HepG2 (cell line): ENCODE results near the gene GATAD2B. TPM values are rescaled to one million over a fixed set of nuclear protein-coding genes. Genes with fewer than 3 reads are reported as not detected.
A peak's percentile ranks its signal among the peaks of the same experiment; 100 is the strongest.

Source experiments
- BORCS8-MEF2B ChIP-seq: sonication (generic); formaldehyde crosslinking; IDR thresholded peaks from 2 replicates; pipeline ENCODE4 v1.8.0; 2022; ENCODE audit warnings: mild to moderate bottlenecking, missing genetic modification reagents
- CHD2 ChIP-seq: IDR thresholded peaks from 2 replicates; pipeline ENCODE4 v1.6.1; 2011; ENCODE audit warnings: low read depth, low read length, improper control_type of control experiment
- EED ChIP-seq: sonication (generic); formaldehyde crosslinking; IDR thresholded peaks from 2 replicates; pipeline ENCODE4 v1.5.0; 2020; ENCODE audit warnings: mild to moderate bottlenecking, missing genetic modification reagents
- ELF3 ChIP-seq: IDR thresholded peaks from 2 replicates; pipeline ENCODE4 v1.6.1; 2016; ENCODE audit warnings: missing genetic modification reagents, missing compliant biosample characterization
- FOXA1 ChIP-seq, 2 experiments: fragments of 450-650 bp in 1 of 2; sonication (generic) in 1 of 2; formaldehyde crosslinking in 1 of 2; IDR thresholded peaks; 2 replicates each; pipeline versions ENCODE4 v1.4.0 to v1.6.1; 2016 to 2020; ENCODE audit warnings: missing genetic modification reagents in 1 of 2
- FOXK2 ChIP-seq: fragments of 450-650 bp; IDR thresholded peaks from 2 replicates; pipeline ENCODE4 v1.6.1; 2016
- GATAD2A ChIP-seq: IDR thresholded peaks from 2 replicates; pipeline ENCODE4 v1.6.1; 2016
- GPN1 ChIP-seq: sonication (generic); formaldehyde crosslinking; IDR thresholded peaks from 2 replicates; pipeline ENCODE4 v1.5.1; 2020; ENCODE audit warnings: missing genetic modification reagents, borderline replicate concordance
- KLF11 ChIP-seq: IDR thresholded peaks from 2 replicates; pipeline ENCODE4 v1.6.1; 2016; ENCODE audit warnings: missing compliant biosample characterization
- MED8 ChIP-seq: sonication (generic); formaldehyde crosslinking; IDR thresholded peaks from 2 replicates; pipeline ENCODE4 v1.8.1; 2023; ENCODE audit warnings: mild to moderate bottlenecking, missing genetic modification reagents; ENCODE audit not compliant: insufficient replicate concordance
- NCOR1 ChIP-seq: fragments of 200-600 bp; sonication (generic); IDR thresholded peaks from 2 replicates; pipeline ENCODE4 v1.7.0; 2017; ENCODE audit warnings: antibody characterized with exemption, low read length, borderline replicate concordance
- NFYC ChIP-seq: IDR thresholded peaks from 2 replicates; pipeline ENCODE4 v1.6.1; 2016; ENCODE audit warnings: missing genetic modification reagents, missing compliant biosample characterization
- RBAK ChIP-seq: sonication (generic); formaldehyde crosslinking; IDR thresholded peaks from 2 replicates; pipeline ENCODE4 v1.5.1; 2020; ENCODE audit warnings: mild to moderate bottlenecking, missing genetic modification reagents
- ZC3H13 ChIP-seq: sonication (generic); formaldehyde crosslinking; IDR thresholded peaks from 2 replicates; pipeline ENCODE4 v1.8.1; 2023; ENCODE audit warnings: mild to moderate bottlenecking, missing genetic modification reagents, moderate library complexity
- ZNF235 ChIP-seq: sonication (generic); formaldehyde crosslinking; IDR thresholded peaks from 2 replicates; pipeline ENCODE4 v1.8.1; 2023; ENCODE audit warnings: mild to moderate bottlenecking, missing genetic modification reagents, borderline replicate concordance
- ZNF34 ChIP-seq: sonication (generic); formaldehyde crosslinking; IDR thresholded peaks from 2 replicates; pipeline ENCODE4 v1.4.0; 2020; ENCODE audit warnings: mild to moderate bottlenecking, missing genetic modification reagents, borderline replicate concordance
- ZNF549 ChIP-seq: sonication (generic); formaldehyde crosslinking; IDR thresholded peaks from 2 replicates; pipeline ENCODE4 v1.5.0; 2020; ENCODE audit warnings: missing genetic modification reagents
- ZNF550 ChIP-seq: sonication (generic); formaldehyde crosslinking; IDR thresholded peaks from 2 replicates; pipeline ENCODE4 v1.4.0; 2020; ENCODE audit warnings: mild to moderate bottlenecking, missing genetic modification reagents, borderline replicate concordance
- ZNF772 ChIP-seq: sonication (generic); formaldehyde crosslinking; IDR thresholded peaks from 2 replicates; pipeline ENCODE4 v1.5.0; 2020; ENCODE audit warnings: mild to moderate bottlenecking, missing genetic modification reagents
- ZNF776 ChIP-seq: sonication (generic); formaldehyde crosslinking; IDR thresholded peaks from 2 replicates; pipeline ENCODE4 v1.4.0; 2020; ENCODE audit warnings: mild to moderate bottlenecking, missing genetic modification reagents
- polyA plus RNA-seq, 8 experiments: library from polyadenylated mRNA; depleted of rRNA in 3 of 8; stranded (reverse) in 7 of 8; unstranded in 1 of 8; fragments of >200 nt; fragmentation: Illumina TruSeq in 4 of 8; extraction: Trizol in 4 of 8; gene quantifications; 2 replicates each; pipeline versions ENCODE4 v1.2.1 to v1.2.3, GENCODE V29; 2011 to 2016; ENCODE audit warnings: low read depth in 4 of 8, missing spikeins in 1 of 8, mixed read lengths in 1 of 8; ENCODE audit not compliant: insufficient read depth in 1 of 8
- total RNA-seq, 5 experiments: library from RNA; depleted of rRNA; stranded (reverse); fragments of >200 nt; fragmentation: Illumina TruSeq; extraction: Trizol; gene quantifications; 2 replicates each; pipeline ENCODE4 v1.2.3, GENCODE V29; 2016; ENCODE audit warnings: low read depth in 1 of 5
- TF ChIP-seq, protein P1 (sequence below): sonication (generic); formaldehyde crosslinking; IDR thresholded peaks from 2 replicates; pipeline ENCODE4 v1.9.0; 2022; ENCODE audit warnings: low read depth, missing genetic modification reagents
- TF ChIP-seq, protein P2 (sequence below): IDR thresholded peaks from 2 replicates; pipeline ENCODE4 v1.6.1; 2016; ENCODE audit warnings: control low read depth
- TF ChIP-seq, protein P3 (sequence below): sonication (generic); formaldehyde crosslinking; IDR thresholded peaks from 2 replicates; pipeline ENCODE4 v1.4.0; 2020; ENCODE audit warnings: low read depth, mild to moderate bottlenecking, missing genetic modification reagents
- TF ChIP-seq, protein P4 (sequence below): sonication (generic); formaldehyde crosslinking; IDR thresholded peaks from 2 replicates; pipeline ENCODE4 v1.5.0; 2020; ENCODE audit warnings: missing genetic modification reagents
- TF ChIP-seq, protein P5 (sequence below): sonication (generic); formaldehyde crosslinking; IDR thresholded peaks from 2 replicates; pipeline ENCODE4 v1.4.0; 2020; ENCODE audit warnings: missing genetic modification reagents

The GATAD2B gene
- total and polyA plus RNA-seq, 2 of the 13 experiments (the other 11 are each of a cell fraction or from before 2014, with no cell fraction given): 3.2 to 5.2 TPM

DNA sequence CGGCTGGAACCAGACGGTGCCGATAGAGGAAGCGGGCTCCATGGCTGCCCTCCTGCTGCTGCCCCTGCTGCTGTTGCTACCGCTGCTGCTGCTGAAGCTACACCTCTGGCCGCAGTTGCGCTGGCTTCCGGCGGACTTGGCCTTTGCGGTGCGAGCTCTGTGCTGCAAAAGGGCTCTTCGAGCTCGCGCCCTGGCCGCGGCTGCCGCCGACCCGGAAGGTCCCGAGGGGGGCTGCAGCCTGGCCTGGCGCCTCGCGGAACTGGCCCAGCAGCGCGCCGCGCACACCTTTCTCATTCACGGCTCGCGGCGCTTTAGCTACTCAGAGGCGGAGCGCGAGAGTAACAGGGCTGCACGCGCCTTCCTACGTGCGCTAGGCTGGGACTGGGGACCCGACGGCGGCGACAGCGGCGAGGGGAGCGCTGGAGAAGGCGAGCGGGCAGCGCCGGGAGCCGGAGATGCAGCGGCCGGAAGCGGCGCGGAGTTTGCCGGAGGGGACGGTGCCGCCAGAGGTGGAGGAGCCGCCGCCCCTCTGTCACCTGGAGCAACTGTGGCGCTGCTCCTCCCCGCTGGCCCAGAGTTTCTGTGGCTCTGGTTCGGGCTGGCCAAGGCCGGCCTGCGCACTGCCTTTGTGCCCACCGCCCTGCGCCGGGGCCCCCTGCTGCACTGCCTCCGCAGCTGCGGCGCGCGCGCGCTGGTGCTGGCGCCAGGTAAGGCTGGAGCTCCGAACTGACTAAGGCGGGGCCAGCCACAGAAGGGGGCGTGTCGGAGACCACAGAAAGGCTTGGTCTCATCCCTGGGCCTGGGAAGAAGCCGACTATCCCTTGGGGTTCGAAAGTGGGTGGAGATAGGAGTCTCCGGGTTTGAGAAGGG, 147.1 kb downstream of the GATAD2B start (continued):
- TF ChIP-seq, protein P1, sequence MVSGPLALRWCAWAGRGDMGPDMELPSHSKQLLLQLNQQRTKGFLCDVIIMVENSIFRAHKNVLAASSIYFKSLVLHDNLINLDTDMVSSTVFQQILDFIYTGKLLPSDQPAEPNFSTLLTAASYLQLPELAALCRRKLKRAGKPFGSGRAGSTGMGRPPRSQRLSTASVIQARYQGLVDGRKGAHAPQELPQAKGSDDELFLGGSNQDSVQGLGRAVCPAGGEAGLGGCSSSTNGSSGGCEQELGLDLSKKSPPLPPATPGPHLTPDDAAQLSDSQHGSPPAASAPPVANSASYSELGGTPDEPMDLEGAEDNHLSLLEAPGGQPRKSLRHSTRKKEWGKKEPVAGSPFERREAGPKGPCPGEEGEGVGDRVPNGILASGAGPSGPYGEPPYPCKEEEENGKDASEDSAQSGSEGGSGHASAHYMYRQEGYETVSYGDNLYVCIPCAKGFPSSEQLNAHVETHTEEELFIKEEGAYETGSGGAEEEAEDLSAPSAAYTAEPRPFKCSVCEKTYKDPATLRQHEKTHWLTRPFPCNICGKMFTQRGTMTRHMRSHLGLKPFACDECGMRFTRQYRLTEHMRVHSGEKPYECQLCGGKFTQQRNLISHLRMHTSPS (CRISPR knock-in tag): no peak
- TF ChIP-seq ZNF235 (no peak; the same call in 1 of the 2 replicates), ZNF34 (CRISPR knock-in tag) (no peak), NCOR1 (no peak), FOXA1 (IDR thresholded peaks at IDR 0.05) (no peak), FOXA1 (CRISPR knock-in tag; IDR thresholded peaks at IDR 0.05) (no peak), RBAK (CRISPR knock-in tag) (no peak), GATAD2A (CRISPR knock-in tag) (no peak; the same call in 1 of the 2 replicates), CHD2 (no peak), ZNF549 (no peak), ZNF550 (CRISPR knock-in tag) (no peak), GPN1 (CRISPR knock-in tag) (no peak), ELF3 (CRISPR knock-in tag) (no peak; the same call in 1 of the 2 replicates), NFYC (CRISPR knock-in tag) (peak; percentile 34; the same call in 1 of the 2 replicates), ZC3H13 (CRISPR knock-in tag) (no peak), FOXK2 (no peak), EED (CRISPR knock-in tag) (no peak), ZNF772 (CRISPR knock-in tag) (no peak; the same call in 1 of the 2 replicates), KLF11 (CRISPR knock-in tag) (no peak), MED8 (CRISPR knock-in tag) (no peak), ZNF776 (CRISPR knock-in tag) (peak; percentile 90), BORCS8-MEF2B (no peak)
- TF ChIP-seq, protein P2, sequence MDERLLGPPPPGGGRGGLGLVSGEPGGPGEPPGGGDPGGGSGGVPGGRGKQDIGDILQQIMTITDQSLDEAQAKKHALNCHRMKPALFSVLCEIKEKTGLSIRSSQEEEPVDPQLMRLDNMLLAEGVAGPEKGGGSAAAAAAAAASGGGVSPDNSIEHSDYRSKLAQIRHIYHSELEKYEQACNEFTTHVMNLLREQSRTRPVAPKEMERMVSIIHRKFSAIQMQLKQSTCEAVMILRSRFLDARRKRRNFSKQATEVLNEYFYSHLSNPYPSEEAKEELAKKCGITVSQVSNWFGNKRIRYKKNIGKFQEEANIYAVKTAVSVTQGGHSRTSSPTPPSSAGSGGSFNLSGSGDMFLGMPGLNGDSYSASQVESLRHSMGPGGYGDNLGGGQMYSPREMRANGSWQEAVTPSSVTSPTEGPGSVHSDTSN: no peak
- TF ChIP-seq, protein P3, sequence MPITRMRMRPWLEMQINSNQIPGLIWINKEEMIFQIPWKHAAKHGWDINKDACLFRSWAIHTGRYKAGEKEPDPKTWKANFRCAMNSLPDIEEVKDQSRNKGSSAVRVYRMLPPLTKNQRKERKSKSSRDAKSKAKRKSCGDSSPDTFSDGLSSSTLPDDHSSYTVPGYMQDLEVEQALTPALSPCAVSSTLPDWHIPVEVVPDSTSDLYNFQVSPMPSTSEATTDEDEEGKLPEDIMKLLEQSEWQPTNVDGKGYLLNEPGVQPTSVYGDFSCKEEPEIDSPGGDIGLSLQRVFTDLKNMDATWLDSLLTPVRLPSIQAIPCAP (CRISPR knock-in tag): no peak
- TF ChIP-seq, protein P4, sequence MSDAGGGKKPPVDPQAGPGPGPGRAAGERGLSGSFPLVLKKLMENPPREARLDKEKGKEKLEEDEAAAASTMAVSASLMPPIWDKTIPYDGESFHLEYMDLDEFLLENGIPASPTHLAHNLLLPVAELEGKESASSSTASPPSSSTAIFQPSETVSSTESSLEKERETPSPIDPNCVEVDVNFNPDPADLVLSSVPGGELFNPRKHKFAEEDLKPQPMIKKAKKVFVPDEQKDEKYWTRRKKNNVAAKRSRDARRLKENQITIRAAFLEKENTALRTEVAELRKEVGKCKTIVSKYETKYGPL (CRISPR knock-in tag): no peak
- TF ChIP-seq, protein P5, sequence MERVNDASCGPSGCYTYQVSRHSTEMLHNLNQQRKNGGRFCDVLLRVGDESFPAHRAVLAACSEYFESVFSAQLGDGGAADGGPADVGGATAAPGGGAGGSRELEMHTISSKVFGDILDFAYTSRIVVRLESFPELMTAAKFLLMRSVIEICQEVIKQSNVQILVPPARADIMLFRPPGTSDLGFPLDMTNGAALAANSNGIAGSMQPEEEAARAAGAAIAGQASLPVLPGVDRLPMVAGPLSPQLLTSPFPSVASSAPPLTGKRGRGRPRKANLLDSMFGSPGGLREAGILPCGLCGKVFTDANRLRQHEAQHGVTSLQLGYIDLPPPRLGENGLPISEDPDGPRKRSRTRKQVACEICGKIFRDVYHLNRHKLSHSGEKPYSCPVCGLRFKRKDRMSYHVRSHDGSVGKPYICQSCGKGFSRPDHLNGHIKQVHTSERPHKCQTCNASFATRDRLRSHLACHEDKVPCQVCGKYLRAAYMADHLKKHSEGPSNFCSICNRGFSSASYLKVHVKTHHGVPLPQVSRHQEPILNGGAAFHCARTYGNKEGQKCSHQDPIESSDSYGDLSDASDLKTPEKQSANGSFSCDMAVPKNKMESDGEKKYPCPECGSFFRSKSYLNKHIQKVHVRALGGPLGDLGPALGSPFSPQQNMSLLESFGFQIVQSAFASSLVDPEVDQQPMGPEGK (CRISPR knock-in tag): peak; percentile 51
